VCaP (cell line): Measurements from ENCODE around the gene LRRC23.

Experiments used
- H3K27ac ChIP-seq: fragments of 450-650 bp; 2 replicates; pipeline ENCODE4 v1.5.1; 2017
- CTCF ChIP-seq: fragments of 450-650 bp; conservative IDR thresholded peaks from 2 replicates; pipeline ENCODE4 v1.5.1; 2017; ENCODE audit warnings: mild to moderate bottlenecking, moderate library complexity

LRRC23 gene

GRCh38 chr12:6929466-6930452 is 25.1 kb downstream of the LRRC23 start:
- TF ChIP-seq CTCF = no peak
- peak overlapping the region; percentile 96 for H3K27ac ChIP-seq

DNA sequence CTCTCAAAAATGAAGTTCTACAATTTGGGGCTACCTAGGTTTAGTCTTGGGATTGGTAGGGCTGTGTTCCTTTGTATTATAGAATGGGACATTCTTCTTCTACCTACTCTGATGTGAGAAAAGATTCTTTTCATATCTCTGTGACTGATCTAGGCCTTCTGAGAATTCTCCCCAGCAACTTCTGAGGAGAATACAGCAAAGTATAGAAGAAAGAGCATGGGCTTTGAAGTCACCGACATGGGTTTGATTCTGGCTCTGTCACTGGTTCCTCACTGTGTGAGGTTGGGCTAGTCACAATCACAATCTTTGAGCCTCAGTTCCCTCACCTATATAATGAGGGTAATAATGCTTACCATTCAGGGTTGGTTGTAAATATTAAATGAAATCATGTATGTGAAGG is 28.1 kb downstream of the LRRC23 start:
- TF ChIP-seq CTCF = no peak
- no peak overlapping the region for H3K27ac ChIP-seq

- TF ChIP-seq CTCF = no peak
- peak overlapping the region; percentile 19 for H3K27ac ChIP-seq
Observed at GRCh38 chr12:6934110-6934509, 29.5 kb downstream of the LRRC23 start.

DNA sequence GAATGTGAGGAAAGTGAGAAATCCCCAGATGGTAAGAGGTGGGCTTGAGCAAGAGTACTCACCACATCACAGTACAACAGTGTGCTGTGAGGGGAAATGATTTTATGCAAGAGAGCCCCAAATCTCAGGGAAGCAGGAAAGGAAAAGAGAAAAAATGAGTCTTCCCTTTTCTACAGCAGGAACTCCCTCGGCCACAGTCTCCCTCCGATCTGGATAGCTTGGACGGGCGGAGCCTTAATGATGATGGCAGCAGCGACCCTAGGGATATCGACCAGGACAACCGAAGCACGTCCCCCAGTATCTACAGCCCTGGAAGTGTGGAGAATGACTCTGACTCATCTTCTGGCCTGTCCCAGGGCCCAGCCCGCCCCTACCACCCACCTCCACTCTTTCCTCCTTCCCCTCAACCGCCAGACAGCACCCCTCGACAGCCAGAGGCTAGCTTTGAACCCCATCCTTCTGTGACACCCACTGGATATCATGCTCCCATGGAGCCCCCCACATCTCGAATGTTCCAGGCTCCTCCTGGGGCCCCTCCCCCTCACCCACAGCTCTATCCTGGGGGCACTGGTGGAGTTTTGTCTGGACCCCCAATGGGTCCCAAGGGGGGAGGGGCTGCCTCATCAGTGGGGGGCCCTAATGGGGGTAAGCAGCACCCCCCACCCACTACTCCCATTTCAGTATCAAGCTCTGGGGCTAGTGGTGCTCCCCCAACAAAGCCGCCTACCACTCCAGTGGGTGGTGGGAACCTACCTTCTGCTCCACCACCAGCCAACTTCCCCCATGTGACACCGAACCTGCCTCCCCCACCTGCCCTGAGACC is 31.0 kb downstream of the LRRC23 start:
- TF ChIP-seq CTCF = no peak
- peak overlapping the region; percentile 97; the same call in 1 of the 2 replicates for H3K27ac ChIP-seq

DNA sequence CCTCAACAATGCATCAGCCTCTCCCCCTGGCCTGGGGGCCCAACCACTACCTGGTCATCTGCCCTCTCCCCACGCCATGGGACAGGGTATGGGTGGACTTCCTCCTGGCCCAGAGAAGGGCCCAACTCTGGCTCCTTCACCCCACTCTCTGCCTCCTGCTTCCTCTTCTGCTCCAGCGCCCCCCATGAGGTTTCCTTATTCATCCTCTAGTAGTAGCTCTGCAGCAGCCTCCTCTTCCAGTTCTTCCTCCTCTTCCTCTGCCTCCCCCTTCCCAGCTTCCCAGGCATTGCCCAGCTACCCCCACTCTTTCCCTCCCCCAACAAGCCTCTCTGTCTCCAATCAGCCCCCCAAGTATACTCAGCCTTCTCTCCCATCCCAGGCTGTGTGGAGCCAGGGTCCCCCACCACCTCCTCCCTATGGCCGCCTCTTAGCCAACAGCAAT is 31.6 kb downstream of the LRRC23 start:
- H3K27ac ChIP-seq = peak overlapping the region; percentile 97; the same call in 1 of the 2 replicates
- no peak for TF ChIP-seq CTCF

DNA sequence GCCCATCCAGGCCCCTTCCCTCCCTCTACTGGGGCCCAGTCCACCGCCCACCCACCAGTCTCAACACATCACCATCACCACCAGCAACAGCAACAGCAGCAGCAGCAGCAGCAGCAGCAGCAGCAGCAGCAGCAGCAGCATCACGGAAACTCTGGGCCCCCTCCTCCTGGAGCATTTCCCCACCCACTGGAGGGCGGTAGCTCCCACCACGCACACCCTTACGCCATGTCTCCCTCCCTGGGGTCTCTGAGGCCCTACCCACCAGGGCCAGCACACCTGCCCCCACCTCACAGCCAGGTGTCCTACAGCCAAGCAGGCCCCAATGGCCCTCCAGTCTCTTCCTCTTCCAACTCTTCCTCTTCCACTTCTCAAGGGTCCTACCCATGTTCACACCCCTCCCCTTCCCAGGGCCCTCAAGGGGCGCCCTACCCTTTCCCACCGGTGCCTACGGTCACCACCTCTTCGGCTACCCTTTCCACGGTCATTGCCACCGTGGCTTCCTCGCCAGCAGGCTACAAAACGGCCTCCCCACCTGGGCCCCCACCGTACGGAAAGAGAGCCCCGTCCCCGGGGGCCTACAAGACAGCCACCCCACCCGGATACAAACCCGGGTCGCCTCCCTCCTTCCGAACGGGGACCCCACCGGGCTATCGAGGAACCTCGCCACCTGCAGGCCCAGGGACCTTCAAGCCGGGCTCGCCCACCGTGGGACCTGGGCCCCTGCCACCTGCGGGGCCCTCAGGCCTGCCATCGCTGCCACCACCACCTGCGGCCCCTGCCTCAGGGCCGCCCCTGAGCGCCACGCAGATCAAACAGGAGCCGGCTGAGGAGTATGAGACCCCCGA is 32.2 kb downstream of the LRRC23 start:
- TF ChIP-seq CTCF = no peak
- H3K27ac ChIP-seq = peak overlapping the region; percentile 97
